ENCODE data around the gene ARHGEF17.

- TF ChIP-seq EZH2 (IDR thresholded peaks at IDR 0.05; ENCODE audit: borderline replicate concordance, low read length), result no peak
- TF ChIP-seq CTCF (conservative IDR thresholded peaks at IDR 0.05 in 1 of 2, IDR thresholded peaks at IDR 0.05 in 1 of 2; ENCODE audit: extremely low read depth in 1 of 2, insufficient read depth in 1 of 2, low read depth in 1 of 2, low read length in 2 of 2), result no peak
Observed at GRCh38 chr11:73298233-73298632, 9.8 kb upstream of the ARHGEF17 start.

All from mammary epithelial cell (primary cell).